GM19023 (cell line): ENCODE measurements around the gene BATF2.
"Not testable (repeated sequence)": the region's sequence is repeated elsewhere in the genome, so short reads cannot be mapped to it uniquely, and the experiment has no call there.

Experiments used
- ATAC-seq: cut with Tn5 transposase; IDR thresholded peaks from one replicate; pipeline ENCODE4 v1.9.1; 2021; ENCODE audit warnings: mild to moderate bottlenecking, moderate library complexity; ENCODE audit not compliant: unreplicated experiment

BATF2 gene

GRCh38 chr11:64996710-64997380 lies at the start of gene BATF2:
Gene BATF2, minus strand, starts transcription at chr11:64996971. Its CDS starts 57 bp downstream, at chr11:64996914.
- no peak for ATAC-seq

- no peak for ATAC-seq
These were observed 49.0 kb upstream of the BATF2 start for GRCh38 chr11:65045728-65046127.

GRCh38 chr11:65045061-65045460 lies 48.3 kb upstream of the BATF2 start:
- no peak for ATAC-seq

GRCh38 chr11:65043881-65044501 lies 47.2 kb upstream of the BATF2 start:
- no peak for ATAC-seq

- ATAC-seq, result no peak
These were observed 46.1 kb upstream of the BATF2 start for GRCh38 chr11:65042891-65043290.

GRCh38 chr11:65040847-65041622 lies 44.3 kb upstream of the BATF2 start, which contains the start of gene SAC3D1:
Gene SAC3D1, plus strand, starts transcription at chr11:65041210. Its CDS starts 83 bp downstream, at chr11:65041293.
- ATAC-seq, result peak; percentile 89

- ATAC-seq, result no peak
These were observed 43.7 kb upstream of the BATF2 start for GRCh38 chr11:65040520-65040846.

GRCh38 chr11:65036931-65037330 lies 40.2 kb upstream of the BATF2 start:
- no peak for ATAC-seq

GRCh38 chr11:65035579-65035978 lies 38.8 kb upstream of the BATF2 start:
- ATAC-seq, result no peak

- ATAC-seq, result no peak
These were observed 37.7 kb upstream of the BATF2 start for GRCh38 chr11:65034423-65034822.

- ATAC-seq, result no peak
These were observed 35.4 kb upstream of the BATF2 start for GRCh38 chr11:65032216-65032615.

GRCh38 chr11:65027213-65028067 lies 30.7 kb upstream of the BATF2 start, which contains the start of gene SNX15:
Gene SNX15, plus strand, starts transcription at chr11:65027439. Its CDS starts 99 bp downstream, at chr11:65027538.
- ATAC-seq, result peak; percentile 90

- ATAC-seq, result no peak
These were observed 30.0 kb upstream of the BATF2 start for GRCh38 chr11:65026810-65027209.

- ATAC-seq, result not testable (repeated sequence)
These were observed 26.7 kb upstream of the BATF2 start for GRCh38 chr11:65023502-65023901.

GRCh38 chr11:65021509-65021908 lies 24.7 kb upstream of the BATF2 start:
- ATAC-seq, result no peak

- ATAC-seq, result no peak
These were observed 24.2 kb upstream of the BATF2 start for GRCh38 chr11:65021003-65021402.

- ATAC-seq, result no peak
These were observed 23.1 kb upstream of the BATF2 start for GRCh38 chr11:65019824-65020223.

- ATAC-seq, result no peak
These were observed 21.2 kb upstream of the BATF2 start for GRCh38 chr11:65017937-65018336.

- ATAC-seq, result no peak
These were observed 19.9 kb upstream of the BATF2 start for GRCh38 chr11:65016705-65017104.

- ATAC-seq, result no peak
These were observed 18.0 kb upstream of the BATF2 start for GRCh38 chr11:65014726-65015227.
